GM19438 (cell line): ENCODE data around the gene NPR3.

Experiments used
- ATAC-seq: cut with Tn5 transposase; IDR thresholded peaks from one replicate; pipeline ENCODE4 v1.9.1; 2021; ENCODE audit warnings: low read depth; ENCODE audit not compliant: unreplicated experiment

NPR3 gene, protein sequence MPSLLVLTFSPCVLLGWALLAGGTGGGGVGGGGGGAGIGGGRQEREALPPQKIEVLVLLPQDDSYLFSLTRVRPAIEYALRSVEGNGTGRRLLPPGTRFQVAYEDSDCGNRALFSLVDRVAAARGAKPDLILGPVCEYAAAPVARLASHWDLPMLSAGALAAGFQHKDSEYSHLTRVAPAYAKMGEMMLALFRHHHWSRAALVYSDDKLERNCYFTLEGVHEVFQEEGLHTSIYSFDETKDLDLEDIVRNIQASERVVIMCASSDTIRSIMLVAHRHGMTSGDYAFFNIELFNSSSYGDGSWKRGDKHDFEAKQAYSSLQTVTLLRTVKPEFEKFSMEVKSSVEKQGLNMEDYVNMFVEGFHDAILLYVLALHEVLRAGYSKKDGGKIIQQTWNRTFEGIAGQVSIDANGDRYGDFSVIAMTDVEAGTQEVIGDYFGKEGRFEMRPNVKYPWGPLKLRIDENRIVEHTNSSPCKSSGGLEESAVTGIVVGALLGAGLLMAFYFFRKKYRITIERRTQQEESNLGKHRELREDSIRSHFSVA

DNA sequence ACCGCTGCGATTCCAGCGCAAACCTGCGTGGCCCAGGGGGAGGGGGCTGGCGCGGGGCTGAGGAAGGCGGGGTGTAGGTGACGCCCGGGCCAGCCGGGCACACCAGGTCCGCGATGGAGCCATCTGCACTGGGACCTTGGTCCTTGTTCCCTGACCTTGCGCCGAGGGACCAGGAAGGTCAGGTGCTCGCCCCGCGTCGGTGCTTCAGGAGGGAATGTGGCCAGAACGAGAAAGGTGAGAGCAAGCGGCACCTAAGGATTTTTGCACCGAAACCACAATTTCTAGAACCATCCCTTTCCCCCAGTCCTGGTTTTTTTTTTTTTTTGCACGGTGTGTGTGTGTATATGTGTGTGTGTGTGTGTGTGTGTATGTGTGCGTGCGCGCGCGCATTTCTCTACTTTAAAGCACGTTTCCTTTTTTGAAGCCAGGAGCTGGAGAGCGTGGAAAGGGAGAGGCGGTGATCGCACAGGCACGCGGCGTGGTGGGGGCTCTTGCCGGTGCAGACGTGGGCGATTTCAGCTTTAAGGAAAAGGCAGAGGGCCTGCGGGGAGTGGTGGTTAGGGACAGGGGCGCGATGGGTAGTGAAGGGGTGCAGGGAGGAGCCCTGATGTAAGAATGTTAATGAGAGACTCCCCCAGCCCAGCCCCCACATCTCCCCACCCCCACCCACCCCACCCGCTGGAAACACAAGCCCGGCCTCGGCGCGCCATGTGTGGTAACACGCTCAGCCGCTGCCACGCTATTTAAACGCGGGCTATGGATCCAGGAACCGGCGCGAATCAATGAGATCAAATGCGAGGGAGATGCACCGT is at the start of gene NPR3:
NPR3 (plus strand) TSS at position 772 of the 812 bp plus-strand sequence. CDS start 456 bp downstream, outside the sequence.
- no peak for ATAC-seq

DNA sequence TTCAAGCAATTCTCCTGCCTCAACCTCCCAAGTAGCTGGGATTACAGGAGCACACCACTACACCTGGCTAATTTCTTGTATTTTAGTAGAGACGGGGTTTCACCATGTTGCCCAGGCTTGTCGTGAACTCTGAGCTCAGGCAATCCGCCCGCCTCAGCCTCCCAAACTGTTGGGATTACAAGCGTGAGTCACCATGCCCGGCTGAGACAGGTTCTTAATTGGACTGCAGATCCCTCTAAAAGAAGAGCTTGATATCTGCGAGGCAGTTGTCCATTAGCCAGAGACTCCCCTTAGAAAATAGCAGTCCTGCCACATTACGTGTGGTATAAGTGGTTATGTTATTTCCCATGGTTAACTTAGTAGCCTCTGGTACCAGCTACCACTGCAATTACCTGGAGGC is 46.6 kb upstream of the NPR3 start:
- no peak for ATAC-seq

DNA sequence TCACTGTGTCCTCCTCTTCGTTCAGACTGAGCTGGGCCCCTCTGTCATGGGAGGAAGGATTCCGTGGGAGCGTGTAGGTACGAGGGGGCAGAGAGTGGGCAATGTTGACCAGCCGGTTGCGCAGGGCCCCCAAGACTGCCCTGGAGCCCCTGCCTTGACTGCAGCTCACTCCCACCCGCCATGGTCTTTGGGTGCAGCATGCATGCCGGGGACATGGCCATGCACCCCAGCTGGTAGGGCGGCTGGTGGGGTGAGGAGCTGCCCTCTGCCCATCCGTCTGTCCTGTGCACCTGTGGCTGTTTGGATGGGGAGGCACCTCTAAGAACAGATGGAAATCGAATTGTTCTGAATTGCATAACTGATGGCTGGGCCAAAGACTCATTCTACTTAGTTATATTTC is 42.6 kb upstream of the NPR3 start:
- ATAC-seq: no peak

DNA sequence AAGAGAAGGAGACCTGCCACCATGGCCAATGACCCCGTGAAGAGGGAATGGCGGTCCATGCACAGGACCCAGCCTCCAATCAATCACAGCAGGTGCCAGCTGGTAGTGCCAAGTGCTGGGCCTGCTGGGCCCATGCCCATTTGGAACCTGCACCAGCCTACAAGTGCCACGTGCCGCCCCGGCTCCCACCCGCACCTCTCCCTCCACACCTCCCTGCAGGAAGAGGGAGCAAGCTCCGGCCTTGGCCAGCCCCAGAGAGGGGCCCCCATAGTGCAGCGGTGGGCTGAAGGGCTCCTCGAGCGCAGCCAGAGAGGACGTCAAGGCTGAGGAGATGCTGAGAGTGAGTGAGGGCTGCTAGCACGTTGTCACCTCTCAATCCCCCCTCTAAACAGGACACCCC is 37.8 kb upstream of the NPR3 start:
- ATAC-seq: no peak

DNA sequence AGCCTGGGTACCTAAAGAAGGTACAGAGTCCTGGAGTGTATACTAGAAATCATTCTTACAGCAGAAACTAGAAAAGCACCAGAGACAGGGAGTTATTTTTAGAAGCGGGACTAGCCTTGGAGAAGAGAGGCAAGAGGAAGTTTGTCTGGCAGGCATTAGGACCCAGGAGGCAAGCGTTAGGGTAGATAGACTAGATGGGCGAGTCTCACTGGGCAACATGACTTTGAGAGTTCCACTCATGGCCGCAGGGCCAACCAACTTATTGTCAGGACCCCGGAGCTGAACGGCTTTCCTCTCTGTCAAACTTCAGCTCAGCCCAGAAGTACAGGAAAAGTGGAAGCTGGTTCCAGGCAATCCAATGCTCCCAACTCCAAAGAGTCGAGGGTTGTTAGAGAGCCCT is 34.1 kb upstream of the NPR3 start:
- ATAC-seq: no peak

DNA sequence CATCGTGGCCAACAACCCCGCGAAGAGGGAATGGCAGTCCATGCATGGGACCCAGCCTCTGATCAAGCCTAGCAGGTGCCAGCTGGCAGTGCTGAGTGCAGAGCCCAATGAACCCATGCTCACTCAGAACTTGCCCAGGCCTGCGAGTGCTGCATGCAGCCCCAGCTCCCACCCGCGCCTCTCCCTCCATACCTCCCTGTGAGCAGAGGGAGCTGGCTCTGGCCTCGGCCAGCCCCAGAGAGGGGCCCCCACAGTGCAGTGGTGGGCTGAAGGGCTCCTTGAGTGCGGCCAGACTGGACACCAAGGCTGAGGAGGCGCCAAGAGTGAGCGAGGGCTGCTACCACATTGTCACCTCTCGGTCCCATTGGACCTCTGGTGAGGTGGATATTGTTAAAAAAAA is 32.6 kb upstream of the NPR3 start:
- ATAC-seq: no peak

DNA sequence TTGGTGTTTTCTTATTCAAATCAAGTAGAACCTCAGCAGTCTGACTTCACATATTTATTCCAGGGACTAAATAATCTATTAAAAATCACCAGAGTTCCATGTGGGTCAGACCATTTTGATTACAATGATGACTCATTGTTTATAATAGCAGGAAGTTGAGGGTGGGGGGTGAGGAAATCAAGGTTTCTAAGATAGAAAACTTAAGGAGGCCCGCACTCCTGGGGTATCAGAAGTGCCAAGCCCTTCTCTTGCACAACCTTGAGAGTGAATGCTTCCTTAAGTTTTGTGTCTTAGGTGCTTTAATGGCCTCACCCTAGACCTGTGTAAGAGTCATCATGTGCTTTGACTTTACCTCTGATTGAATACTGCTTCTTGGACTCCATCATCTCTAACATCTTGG is 31.9 kb upstream of the NPR3 start:
- no peak for ATAC-seq

DNA sequence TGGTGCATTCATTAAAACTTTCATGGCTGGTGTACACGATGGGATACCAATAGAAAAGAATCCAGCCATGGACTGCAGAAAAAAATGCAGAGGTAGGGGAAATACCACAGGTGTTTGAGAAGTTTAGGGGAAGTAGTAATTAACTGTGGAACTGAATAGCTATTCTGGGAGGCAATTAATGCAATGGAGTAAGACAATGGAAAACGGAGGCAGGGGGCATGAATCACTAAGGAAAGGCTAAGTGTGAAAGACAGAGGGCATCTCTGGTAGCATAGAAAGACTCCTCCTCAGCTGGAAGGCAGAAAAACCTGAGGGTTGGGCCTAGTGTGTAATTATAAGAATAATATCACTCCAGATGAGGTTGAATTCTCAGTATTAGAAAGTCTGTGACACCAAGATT is 30.9 kb upstream of the NPR3 start:
- ATAC-seq: no peak

DNA sequence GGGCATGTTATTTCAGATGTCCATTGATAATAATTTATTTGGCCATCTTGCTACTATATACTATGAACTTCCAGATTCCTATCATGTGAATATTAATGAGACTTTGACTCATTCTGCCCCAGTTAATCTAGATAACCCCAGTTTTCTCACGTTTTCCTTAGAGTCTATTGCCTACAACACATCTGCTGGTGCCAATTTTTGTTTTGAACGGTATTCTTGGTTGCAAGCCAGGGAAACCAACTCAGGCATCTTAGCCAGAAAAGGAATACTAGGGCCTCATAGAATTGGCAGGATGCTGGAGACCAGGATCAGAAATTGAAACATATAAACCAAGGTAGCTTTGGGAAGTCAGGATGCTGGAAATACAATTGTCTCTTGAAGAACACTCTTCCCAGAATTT is 28.0 kb upstream of the NPR3 start:
- ATAC-seq: no peak

DNA sequence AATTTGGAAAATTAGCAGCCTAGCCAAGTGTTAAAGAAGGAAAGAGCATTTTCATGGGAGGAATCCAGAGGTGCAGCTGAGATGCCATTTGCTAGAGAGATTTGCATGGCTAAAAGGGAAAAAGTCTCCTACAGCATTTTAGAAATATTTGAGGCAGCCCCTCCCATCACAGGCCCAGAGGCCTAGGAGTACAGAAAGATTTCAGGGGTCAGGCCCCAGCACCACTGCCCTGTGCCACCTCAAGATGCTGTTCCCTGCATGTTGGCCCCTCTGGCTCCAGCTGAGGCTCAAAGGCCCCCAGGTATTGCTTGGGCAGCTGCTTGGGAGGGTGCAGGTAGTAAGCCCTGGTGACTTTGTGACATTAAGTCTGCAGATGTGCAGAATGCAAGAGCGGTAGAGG is 26.9 kb upstream of the NPR3 start:
- ATAC-seq: no peak

DNA sequence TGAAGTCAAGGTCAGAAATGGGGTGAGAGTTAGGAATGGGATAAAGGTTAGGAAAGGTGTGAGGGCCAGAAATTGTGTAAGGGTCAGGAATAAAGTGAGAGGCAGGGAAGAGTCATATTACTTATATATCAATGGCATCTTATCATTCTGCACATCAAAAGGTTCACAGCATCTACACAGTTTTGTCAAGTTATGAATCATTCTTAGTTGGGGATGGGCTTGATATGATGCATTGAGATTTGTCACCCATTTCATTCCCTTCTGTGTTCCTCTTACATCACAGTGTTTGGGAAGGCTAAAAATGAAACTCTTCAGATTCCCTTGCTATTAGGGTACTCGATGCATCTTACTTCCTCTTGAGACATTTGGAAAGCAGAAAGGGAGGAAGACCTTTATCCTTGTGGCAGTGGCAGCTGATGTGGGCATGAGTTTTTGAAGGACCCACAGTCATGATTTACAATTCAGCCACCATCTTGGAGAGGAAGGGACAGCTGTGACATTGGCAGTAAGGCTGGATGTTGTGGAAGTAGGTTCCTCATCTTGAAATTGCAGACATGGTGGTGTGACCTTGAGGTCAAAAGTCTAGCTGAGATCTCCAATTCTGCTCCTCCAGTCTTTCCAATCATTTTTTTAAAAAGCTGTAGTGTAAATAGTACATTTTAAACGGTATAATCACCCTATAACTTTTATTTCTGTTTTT is 24.2 kb upstream of the NPR3 start:
- ATAC-seq: no peak

DNA sequence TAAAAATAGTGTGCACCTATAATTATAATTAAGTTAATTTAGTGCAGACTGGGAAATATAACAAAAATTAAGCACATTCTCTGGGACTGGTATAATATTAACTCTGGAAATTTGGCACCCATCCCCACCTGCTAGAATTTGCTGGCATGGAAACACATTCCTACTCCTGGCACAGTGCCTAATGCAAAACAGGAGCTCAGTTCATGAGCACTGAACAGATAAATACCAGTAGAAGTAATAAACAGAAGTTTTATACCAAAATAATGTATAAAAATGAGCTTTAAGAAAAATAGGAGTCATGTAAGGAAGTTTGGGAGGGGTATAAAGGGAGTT is 23.7 kb upstream of the NPR3 start:
- no peak for ATAC-seq

DNA sequence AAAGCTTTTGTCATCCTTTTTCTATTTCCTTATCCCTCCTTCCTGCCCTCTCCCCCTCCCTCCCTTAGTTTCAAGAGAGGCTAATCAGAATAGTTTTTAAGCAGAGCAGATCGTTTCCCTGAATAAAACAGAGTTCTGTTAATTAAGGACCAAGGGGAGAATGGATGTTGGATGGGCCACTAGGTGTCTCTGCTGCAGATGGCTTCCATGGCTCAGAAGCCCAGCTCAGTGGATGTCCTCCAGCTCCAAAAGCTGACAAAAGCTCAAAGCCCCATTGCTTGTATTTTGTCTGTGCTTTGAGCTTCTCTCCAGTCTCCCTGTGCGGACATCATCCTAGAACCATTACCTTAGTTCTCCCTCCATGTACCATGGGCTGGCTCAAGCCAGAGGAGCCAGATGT is 21.0 kb upstream of the NPR3 start:
- no peak for ATAC-seq

DNA sequence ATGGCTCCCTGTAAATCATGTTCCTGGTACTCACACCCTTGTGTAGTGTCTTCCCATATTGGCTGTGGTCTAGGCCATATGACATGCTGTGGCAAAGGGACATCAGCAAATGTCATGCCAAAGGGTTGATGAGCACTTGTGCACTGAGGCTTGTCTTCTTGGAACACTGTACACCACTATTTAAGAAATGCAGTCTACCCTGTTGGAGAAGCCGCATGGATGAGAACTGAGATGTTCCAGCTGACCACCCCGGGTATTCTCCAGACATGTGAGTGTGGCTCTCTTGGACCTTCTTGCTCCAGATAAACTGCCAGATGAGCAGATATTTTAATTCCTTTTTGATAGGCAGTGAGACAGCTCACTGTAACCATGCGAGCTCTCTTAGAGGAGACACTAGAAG is 20.5 kb upstream of the NPR3 start:
- ATAC-seq: no peak

DNA sequence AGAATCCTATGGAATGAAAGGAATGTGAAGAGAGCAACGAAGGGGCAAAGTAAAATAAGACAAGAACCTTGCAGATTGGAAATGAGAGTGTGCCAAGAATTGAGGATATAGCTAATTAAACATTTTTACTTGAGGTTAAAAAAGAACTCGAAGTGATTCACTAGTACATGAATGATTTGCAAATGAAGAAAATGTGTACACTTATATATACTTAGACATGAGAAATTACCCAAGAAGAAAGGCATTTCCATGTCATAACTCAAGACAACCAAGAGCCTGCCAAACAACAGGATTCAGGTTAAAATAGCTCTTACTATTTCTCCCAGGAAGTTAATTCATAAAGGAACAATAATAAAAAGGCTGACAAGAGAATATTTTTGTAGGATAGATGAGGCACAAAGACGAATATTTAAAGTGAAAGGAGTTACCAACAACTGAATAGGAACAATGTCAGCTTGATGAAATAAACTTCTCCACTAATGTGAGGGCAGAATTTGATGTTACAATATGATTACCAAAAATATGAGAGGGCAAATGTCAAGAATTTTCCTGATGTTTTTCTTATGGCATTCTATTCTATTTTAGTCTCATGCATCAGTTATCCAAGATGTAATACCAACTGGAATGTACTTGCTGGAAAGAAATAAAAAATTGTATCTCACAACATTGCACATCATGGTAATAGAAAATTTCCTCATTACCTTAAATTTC is 18.9 kb upstream of the NPR3 start:
- no peak for ATAC-seq

DNA sequence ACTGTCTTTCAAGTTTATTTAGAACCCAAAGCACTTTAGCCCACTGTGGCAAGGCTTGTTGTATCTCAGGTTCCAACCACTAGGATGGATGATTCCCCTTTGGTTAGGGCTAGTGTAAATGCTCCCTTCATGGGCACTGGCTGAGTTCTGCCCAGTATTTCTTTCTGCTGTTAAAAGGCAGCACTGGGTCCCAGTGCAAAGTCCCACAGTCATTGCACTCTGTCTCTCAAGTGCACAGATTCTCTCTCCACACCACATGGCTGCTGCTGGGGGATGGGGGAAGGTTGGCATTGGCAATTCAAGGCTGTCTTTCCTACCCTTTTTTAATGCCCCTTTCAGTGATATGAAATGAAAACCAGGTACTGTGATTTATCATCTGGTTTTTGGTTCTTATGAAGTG is 7.2 kb upstream of the NPR3 start:
- no peak for ATAC-seq

DNA sequence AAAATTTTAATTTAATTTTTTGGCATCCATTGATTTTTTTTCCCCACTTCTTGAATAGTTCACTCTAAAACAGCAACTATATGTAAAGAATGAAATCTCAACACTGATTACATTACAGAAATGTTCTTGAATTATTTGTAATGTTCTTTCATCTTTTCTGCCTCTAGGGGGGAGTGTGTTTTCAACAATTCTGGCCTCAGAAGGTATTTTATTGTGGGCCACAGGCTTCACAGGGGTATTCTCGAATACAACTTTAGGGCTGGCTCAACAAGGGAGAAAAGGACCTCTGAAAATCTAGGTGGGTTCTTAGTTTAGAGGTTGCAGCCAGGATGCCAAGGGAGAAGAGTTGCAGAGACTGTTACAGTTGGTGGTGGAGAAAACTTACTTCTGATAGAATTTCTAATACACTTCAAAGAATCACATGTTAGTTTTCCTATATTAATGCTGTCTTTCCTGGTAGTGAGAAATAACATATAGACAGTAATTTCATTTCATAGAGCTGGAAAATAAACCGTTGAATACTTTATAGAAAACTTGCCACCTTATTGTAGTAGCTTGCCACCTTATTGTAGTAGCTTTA is 3.6 kb upstream of the NPR3 start:
- ATAC-seq: no peak

DNA sequence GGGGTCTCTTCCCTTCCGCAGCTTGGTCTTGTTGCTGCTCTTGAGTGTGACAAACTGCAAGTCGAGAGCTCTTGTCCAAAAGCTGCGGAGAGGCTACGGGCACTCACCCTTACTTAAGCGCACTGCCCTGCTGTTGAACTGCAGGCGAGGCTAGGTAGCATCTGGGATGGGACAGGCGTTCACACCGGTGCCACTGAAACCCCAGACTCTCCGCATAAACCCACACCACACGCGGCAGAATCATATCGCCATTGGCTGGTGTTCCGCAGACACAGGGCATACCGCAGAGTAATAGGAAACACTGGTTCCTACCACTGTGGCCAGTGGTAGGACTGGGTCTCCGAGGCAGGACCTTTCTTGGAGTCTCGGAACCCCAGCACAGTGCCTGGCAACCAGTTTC is 2.2 kb upstream of the NPR3 start:
- ATAC-seq: no peak

DNA sequence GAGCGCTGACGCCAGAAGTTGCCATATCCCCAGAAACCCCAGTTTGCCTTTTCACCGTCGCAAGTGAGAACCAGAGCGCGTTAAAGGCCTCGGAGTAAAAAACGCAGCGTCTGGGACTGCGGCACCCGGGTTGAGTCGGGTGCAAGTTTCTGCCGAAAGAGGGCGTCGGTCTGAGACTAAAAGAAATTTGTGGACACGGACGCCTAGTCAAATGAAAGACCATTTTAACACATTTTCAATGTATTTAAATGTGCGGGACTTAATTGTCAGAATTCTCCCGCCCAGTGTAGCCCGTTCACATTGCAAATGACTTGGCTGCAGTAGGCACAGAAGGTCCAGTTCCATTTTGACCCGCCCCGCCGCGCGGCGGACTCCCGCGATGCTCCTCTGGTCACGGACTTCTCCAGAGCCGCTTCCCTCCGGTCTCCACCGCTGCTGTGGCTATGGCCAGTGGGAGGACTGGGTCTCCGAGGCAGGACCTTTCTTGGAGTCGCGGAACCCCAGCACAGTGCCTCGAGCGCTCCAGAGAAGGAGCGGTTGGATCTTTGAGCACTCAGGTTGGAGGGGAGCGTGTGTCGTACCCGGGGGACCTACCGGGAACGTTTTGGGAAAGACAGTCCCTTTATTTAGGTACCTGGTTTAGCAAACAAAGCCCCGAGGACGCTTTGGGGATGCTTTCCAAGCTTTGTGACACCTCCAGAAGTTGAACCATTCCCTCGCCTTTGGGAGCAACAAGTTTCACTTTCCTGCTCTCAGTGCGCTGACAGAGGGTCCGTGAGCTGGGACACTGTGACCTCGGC is 1.2 kb upstream of the NPR3 start:
- ATAC-seq: no peak

DNA sequence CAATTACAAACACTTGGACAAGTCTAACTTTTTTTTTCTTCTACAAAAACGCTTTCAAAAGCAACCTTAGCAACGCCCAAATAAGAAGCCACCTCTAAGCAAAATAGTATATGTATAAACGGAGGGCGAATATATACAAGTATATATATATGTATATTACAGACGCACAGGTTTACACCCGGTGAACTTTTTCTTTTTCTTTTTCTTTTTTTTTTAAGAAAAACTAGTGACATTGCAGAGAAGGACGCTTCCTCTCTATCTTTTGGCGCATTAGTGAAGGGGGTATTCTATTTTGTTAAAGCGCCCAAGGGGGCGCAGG is 200 bp downstream of the NPR3 start:
- ATAC-seq: no peak
